Glutamatergic neuron (in vitro differentiated cells): ENCODE results near the gene GSTP1. TPM values are rescaled to one million over a fixed set of nuclear protein-coding genes. Genes with fewer than 3 reads are reported as not detected.

Experiments
- DNase-seq: peaks from one replicate; pipeline ENCODE4 v3.0.0; 2022
- H3K27ac Mint-ChIP-seq: one replicate; pipeline ENCODE4 v1.8.0; 2020; ENCODE audit warnings: mild to moderate bottlenecking, mixed read lengths, inconsistent platforms; ENCODE audit not compliant: unreplicated experiment
- H3K27me3 Mint-ChIP-seq: one replicate; pipeline ENCODE4 v1.8.0; 2020; ENCODE audit warnings: mild to moderate bottlenecking, moderate library complexity, mixed read lengths, inconsistent platforms; ENCODE audit not compliant: unreplicated experiment
- H3K36me3 Mint-ChIP-seq: one replicate; pipeline ENCODE4 v1.8.0; 2020; ENCODE audit warnings: mild to moderate bottlenecking, mixed read lengths, inconsistent platforms; ENCODE audit not compliant: unreplicated experiment
- H3K4me1 Mint-ChIP-seq: one replicate; pipeline ENCODE4 v1.8.0; 2020; ENCODE audit warnings: mild to moderate bottlenecking, low read depth, mixed read lengths, inconsistent platforms; ENCODE audit not compliant: unreplicated experiment
- H3K4me3 Mint-ChIP-seq: one replicate; pipeline ENCODE4 v1.8.0; 2020; ENCODE audit warnings: mild to moderate bottlenecking, mixed read lengths, inconsistent platforms; ENCODE audit not compliant: unreplicated experiment
- H3K9me3 Mint-ChIP-seq: one replicate; pipeline ENCODE4 v1.8.0; 2020; ENCODE audit warnings: mild to moderate bottlenecking, moderate library complexity, mixed read lengths, inconsistent platforms; ENCODE audit not compliant: unreplicated experiment
- CTCF ChIP-seq: fragments of 200-600 bp; sonication (generic); IDR thresholded peaks from one replicate; pipeline ENCODE4 v1.5.0; 2021; ENCODE audit not compliant: partially characterized antibody, unreplicated experiment
- total RNA-seq: library from RNA; stranded (reverse); fragmentation: NEBNext Ultra II Directional; extraction: Animal tissue kit (Norgen Biotek cat#: 25700); gene quantifications from one replicate; pipeline ENCODE4 v1.2.1, GENCODE V29; 2021; ENCODE audit not compliant: unreplicated experiment

Gene GSTP1
- total RNA-seq, 1 donor from 2014 or later, result 712 TPM

- no peaks in the 10 kb centered on the region for H3K4me1 Mint-ChIP-seq
- H3K27me3 Mint-ChIP-seq, result peaks cover 6% of the 10 kb centered on the region
- TF ChIP-seq CTCF, result peak; percentile 85
- no peaks in the 10 kb centered on the region for H3K36me3 Mint-ChIP-seq
- no peak overlapping the region for H3K27ac Mint-ChIP-seq
- DNase-seq, result peak; percentile 80
- H3K4me3 Mint-ChIP-seq, result no peak overlapping the region
- peaks cover 2% of the 10 kb centered on the region for H3K9me3 Mint-ChIP-seq
Observed at GRCh38 chr11:67613960-67614715, 30.5 kb downstream of the GSTP1 start.

DNA sequence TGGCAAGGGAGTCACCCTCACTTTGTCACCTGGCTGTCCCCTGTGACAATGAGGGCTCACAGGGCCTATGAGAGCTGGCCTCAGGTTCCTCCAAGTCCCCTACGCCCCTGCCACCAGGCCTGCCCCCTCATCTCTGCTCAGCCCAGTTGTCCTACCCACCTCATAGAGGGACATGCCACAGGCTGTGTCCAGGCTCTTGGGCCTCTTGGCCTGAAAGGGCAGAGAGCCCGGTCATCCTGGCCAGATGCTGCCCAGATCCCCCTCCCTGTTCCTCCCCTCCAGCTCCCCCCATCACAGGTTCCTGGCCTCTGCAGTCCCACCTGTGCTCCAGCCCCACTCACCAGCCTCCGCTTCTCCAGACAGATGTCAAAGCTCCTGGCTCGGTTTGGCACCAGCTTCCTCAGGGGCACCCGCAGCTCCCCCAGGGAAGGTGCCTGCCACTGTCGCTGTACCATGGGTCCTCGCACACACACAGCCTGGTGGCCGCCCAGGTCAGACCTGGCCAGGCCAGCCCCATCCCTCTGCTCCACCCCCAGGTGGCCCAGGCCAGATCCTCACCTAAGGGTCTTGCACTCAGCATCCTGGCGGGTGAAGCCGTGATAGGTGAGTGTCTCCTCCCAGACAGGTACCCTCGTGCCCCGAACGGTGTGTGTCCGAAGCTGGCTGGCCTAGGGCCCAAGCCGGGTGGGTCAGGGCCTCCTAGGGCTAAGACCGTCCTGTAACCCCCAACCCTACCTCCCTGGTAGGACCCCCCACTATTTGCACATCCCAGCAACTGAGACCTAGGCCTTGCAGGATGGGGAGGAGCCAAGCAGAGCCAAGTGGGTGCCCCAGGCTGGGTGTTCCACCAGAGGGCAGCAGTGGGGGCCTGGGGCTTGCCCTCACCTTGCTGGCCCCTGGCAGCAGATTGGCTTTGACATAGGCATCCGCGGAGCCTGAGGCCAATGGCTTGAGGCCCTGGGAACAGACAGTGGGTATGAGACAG lies 31.4 kb downstream of the GSTP1 start:
- DNase-seq, result peak; percentile 69
- Mint-ChIP-seq H3K27ac (no peak overlapping the region), H3K9me3 (peaks cover 3% of the 10 kb centered on the region), H3K4me3 (no peak overlapping the region), H3K36me3 (no peaks in the 10 kb centered on the region), H3K27me3 (peaks cover 6% of the 10 kb centered on the region), H3K4me1 (peaks cover 2% of the 10 kb centered on the region)
- TF ChIP-seq CTCF, result peak; percentile 44

- TF ChIP-seq CTCF, result no peak
- Mint-ChIP-seq H3K27ac (no peak overlapping the region), H3K4me1 (peaks cover 7% of the 10 kb centered on the region), H3K36me3 (no peaks in the 10 kb centered on the region), H3K27me3 (peaks cover 11% of the 10 kb centered on the region), H3K9me3 (peaks cover 3% of the 10 kb centered on the region), H3K4me3 (no peak overlapping the region)
- no peak for DNase-seq
Observed at GRCh38 chr11:67615728-67616430, 32.3 kb downstream of the GSTP1 start.

DNA sequence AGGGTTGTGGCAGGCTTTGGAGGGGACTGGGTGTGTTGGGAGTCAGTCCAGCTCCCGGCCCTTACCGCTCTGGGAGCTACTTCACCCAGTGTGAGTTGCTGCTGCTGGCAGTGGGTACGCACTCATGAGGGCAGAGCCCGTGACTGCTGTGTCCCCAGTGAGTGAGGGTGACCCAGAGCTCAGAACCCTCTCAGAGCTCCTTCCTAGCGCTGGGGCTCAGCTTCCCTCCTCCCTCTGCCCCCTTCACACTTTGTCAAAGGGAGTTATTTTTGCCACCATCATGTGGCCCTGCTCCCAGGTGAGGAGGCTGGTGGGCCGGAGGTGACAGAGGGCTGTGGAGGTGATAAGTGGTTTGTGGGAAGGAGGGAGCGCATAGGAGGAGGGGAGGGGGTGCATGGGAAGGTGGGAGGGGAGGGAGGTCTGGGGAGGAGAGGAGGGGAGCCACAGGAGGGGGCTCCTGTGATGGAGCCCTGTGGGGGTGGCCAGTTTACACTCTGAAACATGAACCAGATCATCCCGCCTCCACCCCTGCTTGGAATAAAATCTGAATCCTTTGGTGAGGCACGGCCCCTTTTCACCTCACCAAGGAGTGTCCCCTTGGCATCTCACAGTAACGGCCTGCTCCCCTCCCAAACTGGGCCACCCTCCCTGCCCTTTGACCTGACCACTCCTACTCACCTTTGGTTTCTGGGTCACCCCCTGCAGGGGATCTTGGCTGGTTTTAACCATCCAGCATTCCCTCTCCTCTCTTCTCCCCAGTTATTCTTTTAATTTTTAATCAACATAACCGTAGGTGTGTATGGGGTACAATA lies 33.0 kb downstream of the GSTP1 start:
- no peak overlapping the region for H3K4me3 Mint-ChIP-seq
- peaks cover 8% of the 10 kb centered on the region for H3K4me1 Mint-ChIP-seq
- no peak for DNase-seq
- peaks cover 3% of the 10 kb centered on the region for H3K9me3 Mint-ChIP-seq
- no peak for TF ChIP-seq CTCF
- H3K27me3 Mint-ChIP-seq, result peaks cover 14% of the 10 kb centered on the region
- no peak overlapping the region for H3K27ac Mint-ChIP-seq
- H3K36me3 Mint-ChIP-seq, result no peaks in the 10 kb centered on the region
